Heart left ventricle (tissue), 13 donors: Measurements from ENCODE around the gene ACSF3.

Source experiments
- POLR2A ChIP-seq, 2 donors: fragments of 450-650 bp; IDR thresholded peaks; one replicate each; pipeline ENCODE4 v1.6.1; 2017; ENCODE audit warnings: antibody characterized with exemption in 2 of 2, mild to moderate bottlenecking in 2 of 2, moderate library complexity in 2 of 2
- TF ChIP-seq, protein P1 (sequence below), 12 donors: fragments of 200-600 bp; sonication (generic) in 4 of 12; IDR thresholded peaks; one replicate each; pipeline versions ENCODE4 v1.5.0 to v1.8.0; 2018 to 2022; ENCODE audit warnings: antibody characterized with exemption in 12 of 12, mild to moderate bottlenecking in 5 of 12
- donor health status: ischemic (EF 13 %, LVEDD 7.1; RV severe dilation, severe dysfunction).
- donor health status: DM: no; HTN: yes; CAD: no.
- donor health status: DM: no; HTN: no; CAD: no.
- donor health status: ischemic (EF 25% LVEDD 6.9; RV normal size, moderate dysfunction).
- donor health status: ischemic (EF 25% LVEDD 5.7; RV mildly dilated, moderate dysfunction).
- donor health status: ischemic (EF 35%, LVEDD 5.7; RV mildly dilated, moderate dysfunction).
- donor health status: nonischemic (EF 11% LVEDD 7.7; RV severe dilation, severe dysfunction).
- donor health status: DM: yes; HTN: yes; CAD: no.
- donor health status: PGD.
- donor health status: ischemic (EF 29% LVEDD 5.4; RV normal size, mild dysfunction).
- donor health status: nonischemic (EF 23%, LVEDD 6.1; RV moderate dilation, normal function).

DNA sequence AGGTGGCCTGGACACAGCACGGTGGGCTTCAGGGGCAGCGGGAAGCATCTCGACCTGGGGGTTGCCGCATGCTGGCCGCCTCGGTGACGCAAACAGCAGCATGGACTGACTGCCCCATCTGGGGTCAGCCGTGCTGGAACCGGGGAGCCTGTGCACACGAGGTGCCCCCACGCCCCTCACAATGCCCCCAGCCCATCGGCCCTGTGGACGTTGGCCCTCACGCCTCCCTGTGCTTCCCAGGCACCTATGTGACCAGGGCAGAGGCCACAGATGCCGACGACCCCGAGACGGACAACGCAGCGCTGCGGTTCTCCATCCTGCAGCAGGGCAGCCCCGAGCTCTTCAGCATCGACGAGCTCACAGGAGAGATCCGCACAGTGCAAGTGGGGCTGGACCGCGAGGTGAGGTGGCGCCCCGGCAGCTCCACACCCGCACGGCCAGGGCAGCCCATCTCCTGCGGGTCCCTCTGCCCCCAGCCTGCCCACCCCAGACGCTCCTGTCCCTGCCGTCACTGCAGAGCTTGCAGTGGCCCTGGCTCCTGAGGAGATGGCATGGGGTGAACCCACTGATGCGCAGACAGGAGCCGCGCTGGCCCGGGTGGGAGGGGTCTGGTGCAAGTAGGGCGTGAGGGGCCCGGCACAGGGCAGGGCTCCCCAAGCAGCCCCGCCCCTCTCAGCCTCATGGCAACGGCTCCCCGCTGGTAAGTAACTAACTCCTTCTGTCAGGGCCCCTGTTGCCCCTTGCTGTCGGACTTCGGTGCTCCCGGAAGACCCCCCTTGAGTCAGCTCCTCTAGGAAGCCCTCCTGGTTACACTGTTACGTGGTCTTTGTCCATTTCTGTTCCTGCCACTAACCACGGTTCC, 91.5 kb downstream of the ACSF3 start:
- TF ChIP-seq, protein P1, sequence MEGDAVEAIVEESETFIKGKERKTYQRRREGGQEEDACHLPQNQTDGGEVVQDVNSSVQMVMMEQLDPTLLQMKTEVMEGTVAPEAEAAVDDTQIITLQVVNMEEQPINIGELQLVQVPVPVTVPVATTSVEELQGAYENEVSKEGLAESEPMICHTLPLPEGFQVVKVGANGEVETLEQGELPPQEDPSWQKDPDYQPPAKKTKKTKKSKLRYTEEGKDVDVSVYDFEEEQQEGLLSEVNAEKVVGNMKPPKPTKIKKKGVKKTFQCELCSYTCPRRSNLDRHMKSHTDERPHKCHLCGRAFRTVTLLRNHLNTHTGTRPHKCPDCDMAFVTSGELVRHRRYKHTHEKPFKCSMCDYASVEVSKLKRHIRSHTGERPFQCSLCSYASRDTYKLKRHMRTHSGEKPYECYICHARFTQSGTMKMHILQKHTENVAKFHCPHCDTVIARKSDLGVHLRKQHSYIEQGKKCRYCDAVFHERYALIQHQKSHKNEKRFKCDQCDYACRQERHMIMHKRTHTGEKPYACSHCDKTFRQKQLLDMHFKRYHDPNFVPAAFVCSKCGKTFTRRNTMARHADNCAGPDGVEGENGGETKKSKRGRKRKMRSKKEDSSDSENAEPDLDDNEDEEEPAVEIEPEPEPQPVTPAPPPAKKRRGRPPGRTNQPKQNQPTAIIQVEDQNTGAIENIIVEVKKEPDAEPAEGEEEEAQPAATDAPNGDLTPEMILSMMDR (IDR thresholded peaks at IDR 0.05), result no peak
- TF ChIP-seq POLR2A (IDR thresholded peaks at IDR 0.05), result no peak
